ENCODE results near the gene KCNN3.

The KCNN3 gene

GRCh38 chr1:154883919-154884868 lies 14.1 kb upstream of the KCNN3 start:
- DNase-seq (ENCODE audit: low read depth), result no peak
- H3K4me3 ChIP-seq (ENCODE audit: low read depth, low read length), result no peak overlapping the region
- no peak for TF ChIP-seq POLR2A (IDR thresholded peaks at IDR 0.05; ENCODE audit: extremely low read depth, insufficient read length)
- no peak for TF ChIP-seq MAX (IDR thresholded peaks at IDR 0.05; ENCODE audit: low read depth, low read length)
- TF ChIP-seq, protein P1, sequence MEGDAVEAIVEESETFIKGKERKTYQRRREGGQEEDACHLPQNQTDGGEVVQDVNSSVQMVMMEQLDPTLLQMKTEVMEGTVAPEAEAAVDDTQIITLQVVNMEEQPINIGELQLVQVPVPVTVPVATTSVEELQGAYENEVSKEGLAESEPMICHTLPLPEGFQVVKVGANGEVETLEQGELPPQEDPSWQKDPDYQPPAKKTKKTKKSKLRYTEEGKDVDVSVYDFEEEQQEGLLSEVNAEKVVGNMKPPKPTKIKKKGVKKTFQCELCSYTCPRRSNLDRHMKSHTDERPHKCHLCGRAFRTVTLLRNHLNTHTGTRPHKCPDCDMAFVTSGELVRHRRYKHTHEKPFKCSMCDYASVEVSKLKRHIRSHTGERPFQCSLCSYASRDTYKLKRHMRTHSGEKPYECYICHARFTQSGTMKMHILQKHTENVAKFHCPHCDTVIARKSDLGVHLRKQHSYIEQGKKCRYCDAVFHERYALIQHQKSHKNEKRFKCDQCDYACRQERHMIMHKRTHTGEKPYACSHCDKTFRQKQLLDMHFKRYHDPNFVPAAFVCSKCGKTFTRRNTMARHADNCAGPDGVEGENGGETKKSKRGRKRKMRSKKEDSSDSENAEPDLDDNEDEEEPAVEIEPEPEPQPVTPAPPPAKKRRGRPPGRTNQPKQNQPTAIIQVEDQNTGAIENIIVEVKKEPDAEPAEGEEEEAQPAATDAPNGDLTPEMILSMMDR (IDR thresholded peaks at IDR 0.05; ENCODE audit: low read depth, low read length), result no peak
- no peak for TF ChIP-seq MYC (IDR thresholded peaks at IDR 0.05; ENCODE audit: low read depth, low read length)

DNA sequence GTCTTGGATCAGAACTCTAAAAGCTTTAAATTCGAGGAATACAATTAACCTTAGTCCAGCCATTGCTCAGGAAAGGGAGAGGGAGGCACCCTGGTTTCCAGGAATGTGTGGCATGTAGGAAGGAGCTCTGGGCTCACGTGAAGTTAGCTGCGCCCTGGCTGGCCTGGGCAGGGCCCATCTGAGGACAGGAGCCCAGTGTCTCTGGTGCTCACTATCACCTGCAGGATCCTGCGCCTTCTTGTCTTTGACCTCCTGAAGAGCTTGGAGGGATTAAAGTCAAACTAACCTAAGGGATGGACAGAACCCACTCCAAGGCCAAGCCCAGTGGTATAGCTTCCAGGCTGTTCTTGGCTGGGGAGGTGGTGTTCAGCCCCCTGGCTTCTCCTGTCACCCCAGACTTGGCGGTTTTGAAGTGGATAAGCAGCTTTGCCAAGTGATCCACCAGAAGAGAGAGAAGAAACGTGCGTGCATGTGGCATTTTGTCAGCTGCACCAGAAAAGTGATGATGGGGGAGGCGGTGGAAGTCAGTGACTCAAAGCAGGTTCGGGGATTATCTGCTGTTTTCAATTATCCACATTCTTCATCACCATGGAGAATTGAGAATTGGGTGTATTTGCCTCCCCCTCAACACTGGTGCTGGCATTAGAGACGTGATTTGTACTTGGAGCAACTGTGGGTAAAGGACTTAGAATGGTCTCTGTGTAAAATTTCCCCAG lies 11.9 kb upstream of the KCNN3 start:
- DNase-seq (ENCODE audit: low read depth), result no peak
- TF ChIP-seq, protein P1 (IDR thresholded peaks at IDR 0.05; ENCODE audit: low read depth, low read length), result no peak
- TF ChIP-seq MAX (IDR thresholded peaks at IDR 0.05; ENCODE audit: low read depth, low read length) (no peak), MYC (IDR thresholded peaks at IDR 0.05; ENCODE audit: low read depth, low read length) (no peak), POLR2A (IDR thresholded peaks at IDR 0.05; ENCODE audit: extremely low read depth, insufficient read length) (no peak)
- no peak overlapping the region for H3K4me3 ChIP-seq (ENCODE audit: low read depth, low read length)

- no peak for DNase-seq (ENCODE audit: low read depth)
These were observed 10.6 kb upstream of the KCNN3 start for GRCh38 chr1:154880671-154881070.

DNA sequence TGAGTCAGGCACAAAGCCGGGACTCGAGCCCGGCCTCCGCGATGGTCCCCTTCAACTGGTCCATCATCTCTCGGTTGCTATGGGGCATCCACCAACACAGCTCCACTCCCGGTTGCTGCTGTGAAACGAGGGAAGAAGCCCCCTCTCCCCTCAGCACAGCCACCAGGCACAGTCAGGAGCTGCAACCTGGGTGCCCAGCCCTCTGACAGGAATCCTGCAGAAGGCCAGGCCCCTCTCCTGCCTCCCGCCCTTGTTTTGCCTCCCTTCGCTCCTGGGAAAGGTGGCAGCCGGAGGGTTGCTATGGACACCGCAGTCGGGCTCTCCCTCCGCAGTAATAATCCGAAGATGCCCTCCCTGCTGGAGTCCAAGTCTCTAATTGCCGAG lies 8.9 kb upstream of the KCNN3 start:
- no peak overlapping the region for H3K4me3 ChIP-seq (ENCODE audit: low read depth, low read length)
- no peak for DNase-seq (ENCODE audit: low read depth)
- no peak for TF ChIP-seq MAX (IDR thresholded peaks at IDR 0.05; ENCODE audit: low read depth, low read length)
- TF ChIP-seq POLR2A (IDR thresholded peaks at IDR 0.05; ENCODE audit: extremely low read depth, insufficient read length), result no peak
- TF ChIP-seq, protein P1 (IDR thresholded peaks at IDR 0.05; ENCODE audit: low read depth, low read length), result no peak
- TF ChIP-seq MYC (IDR thresholded peaks at IDR 0.05; ENCODE audit: low read depth, low read length), result no peak

More at GRCh38 chr1:154880671-154881070, 10.6 kb upstream of the KCNN3 start:
- H3K4me3 ChIP-seq (ENCODE audit: low read depth, low read length), result no peak overlapping the region
- no peak for TF ChIP-seq POLR2A (IDR thresholded peaks at IDR 0.05; ENCODE audit: extremely low read depth, insufficient read length)

DNA sequence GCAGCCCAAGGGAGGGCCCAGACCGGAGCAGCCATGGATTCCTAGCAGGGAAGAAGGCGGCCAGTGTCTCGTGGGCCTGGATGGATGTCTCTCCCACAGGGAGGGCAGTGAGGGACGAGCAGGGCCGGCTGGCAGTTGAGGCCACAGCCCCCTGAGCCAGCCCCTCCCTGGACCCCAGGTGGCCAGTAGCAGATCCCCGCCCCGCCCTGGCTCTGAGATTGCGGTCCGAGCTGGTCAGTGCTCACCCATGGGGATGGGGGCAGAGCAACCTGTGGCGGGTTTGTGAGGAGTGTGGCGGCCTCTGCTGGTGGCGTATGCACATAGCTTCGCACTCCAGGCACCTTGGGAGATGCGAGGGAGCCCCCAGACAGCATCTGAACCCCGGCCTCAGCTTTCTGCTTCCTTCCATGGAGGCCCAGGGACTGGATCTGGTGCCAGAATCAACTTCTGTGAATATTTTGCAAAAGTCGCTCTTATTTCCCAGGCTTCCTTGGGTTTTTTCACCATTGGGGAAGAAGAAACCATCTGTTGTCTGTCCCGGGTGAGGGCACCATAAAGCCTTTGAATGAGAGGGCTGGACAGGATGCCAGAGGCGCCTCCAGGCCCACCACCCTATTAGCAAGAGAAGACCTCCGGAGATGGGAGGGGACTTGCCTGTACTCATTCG lies 8.4 kb upstream of the KCNN3 start:
- no peak overlapping the region for H3K4me3 ChIP-seq (ENCODE audit: low read depth, low read length)
- DNase-seq (ENCODE audit: low read depth), result peak; percentile 72
- TF ChIP-seq MAX (IDR thresholded peaks at IDR 0.05; ENCODE audit: low read depth, low read length), result no peak
- no peak for TF ChIP-seq POLR2A (IDR thresholded peaks at IDR 0.05; ENCODE audit: extremely low read depth, insufficient read length)
- TF ChIP-seq MYC (IDR thresholded peaks at IDR 0.05; ENCODE audit: low read depth, low read length), result no peak
- TF ChIP-seq, protein P1 (IDR thresholded peaks at IDR 0.05; ENCODE audit: low read depth, low read length), result peak; percentile 71
